ENCODE results near the gene RRP12.
"Not testable (repeated sequence)": the region's sequence is repeated elsewhere in the genome, so short reads cannot be mapped to it uniquely, and the experiment has no call there.

RRP12 gene

DNA sequence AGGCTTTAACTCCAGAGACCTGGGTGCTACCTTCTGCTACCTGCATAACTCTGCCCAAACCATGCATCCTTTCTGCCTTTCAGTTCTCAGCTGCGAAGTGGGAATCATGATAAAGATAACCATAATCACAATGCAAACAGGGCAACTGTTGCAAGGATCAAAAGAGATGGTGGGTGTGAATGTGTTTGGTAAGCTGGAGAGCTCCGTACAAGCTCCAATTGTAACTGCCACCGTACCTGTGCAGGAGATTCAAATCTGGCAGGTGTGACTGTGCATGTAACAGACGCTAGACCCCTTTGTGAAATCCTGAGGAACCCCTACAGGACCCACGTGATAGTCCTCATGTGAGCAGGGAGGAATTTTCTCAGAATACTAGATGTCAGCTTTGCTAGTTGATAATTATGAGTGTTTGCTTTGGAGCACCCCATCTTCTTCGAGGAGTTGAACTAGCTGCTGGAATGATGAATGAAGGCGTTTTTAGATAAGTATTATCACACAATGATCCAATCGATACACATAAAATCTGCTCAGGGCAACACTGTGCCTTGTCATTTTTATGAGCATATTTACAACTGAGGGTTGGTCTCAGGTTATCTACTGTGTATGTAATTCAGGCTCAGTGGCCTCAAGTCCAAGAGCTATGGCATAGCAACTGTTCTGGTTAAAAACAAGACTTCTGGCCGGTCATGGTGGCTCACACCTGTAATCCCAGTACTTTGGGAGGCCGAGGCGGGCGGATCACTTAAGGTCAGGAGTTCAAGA lies 51.2 kb downstream of the RRP12 start:
- no peak for DNase-seq
- TF ChIP-seq POLR2A (IDR thresholded peaks at IDR 0.05; ENCODE audit: low read length) = no peak
- no peak for TF ChIP-seq GATA1 (IDR thresholded peaks at IDR 0.05; ENCODE audit: low read depth, low read length)

DNA sequence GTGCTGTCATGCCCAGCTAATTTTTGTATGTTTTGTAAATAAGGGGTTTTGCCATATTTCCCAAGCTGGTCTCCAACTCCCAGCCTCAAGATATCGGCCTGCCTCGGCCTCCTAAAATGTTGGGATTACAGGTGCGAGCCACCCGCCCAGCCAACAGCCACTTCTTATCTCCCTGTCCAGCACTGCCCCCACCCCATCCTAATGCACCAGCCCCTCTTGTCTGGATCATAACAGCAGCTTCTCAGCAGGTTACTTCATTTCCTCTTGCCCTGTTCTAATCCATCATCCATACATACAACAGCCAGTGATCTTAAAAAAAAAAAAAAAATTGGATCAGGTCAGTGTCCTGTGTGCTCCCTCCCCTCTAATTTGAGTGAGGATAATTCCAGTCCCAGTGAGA lies 53.8 kb downstream of the RRP12 start:
- peak in 1 of 2 experiments; percentile 30 for DNase-seq
- TF ChIP-seq GATA1 (IDR thresholded peaks at IDR 0.05; ENCODE audit: low read depth, low read length) = no peak
- no peak for TF ChIP-seq POLR2A (IDR thresholded peaks at IDR 0.05; ENCODE audit: low read length)

DNA sequence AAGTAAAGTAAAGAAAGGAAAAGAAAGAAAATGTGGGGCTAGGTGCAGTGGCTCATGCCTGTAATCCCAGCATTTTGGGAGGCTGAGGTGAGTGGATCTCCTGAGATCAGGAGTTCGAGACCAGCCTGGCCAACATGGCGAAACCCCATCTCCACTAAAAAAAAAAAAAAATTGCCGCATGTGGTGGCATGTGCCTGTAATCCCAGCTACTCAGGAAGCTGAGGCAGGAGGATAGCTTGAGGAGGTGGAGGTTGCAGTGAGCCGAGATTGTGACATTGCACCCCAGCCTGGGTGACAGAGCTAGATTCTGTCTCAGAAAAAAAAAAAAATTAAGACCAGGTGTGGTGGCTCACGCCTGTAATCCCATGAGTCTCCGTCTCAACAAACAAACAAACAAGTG lies 57.5 kb downstream of the RRP12 start:
- DNase-seq = not testable (repeated sequence)

DNA sequence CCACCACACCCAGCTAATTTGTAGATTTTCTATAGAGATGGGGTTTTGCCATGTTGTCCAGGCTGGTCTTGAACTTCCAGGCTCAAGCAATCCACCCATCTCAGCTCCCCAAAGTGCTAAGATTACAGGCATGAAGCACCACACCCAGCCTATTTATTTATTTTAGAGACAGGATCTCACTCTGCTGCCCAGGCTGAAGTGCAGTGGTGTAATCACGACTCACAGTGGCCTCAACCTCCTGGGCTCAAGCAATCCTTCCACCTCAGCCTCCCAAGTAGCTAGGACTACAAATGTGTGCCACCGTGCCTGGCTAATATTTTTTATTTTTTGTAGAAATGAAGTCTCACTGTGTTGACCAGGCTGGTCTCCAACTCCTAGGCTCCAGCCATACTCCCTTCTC lies 59.7 kb downstream of the RRP12 start:
- TF ChIP-seq GATA1 (IDR thresholded peaks at IDR 0.05; ENCODE audit: low read depth, low read length) (no peak), POLR2A (IDR thresholded peaks at IDR 0.05; ENCODE audit: low read length) (no peak)
- no peak for DNase-seq

DNA sequence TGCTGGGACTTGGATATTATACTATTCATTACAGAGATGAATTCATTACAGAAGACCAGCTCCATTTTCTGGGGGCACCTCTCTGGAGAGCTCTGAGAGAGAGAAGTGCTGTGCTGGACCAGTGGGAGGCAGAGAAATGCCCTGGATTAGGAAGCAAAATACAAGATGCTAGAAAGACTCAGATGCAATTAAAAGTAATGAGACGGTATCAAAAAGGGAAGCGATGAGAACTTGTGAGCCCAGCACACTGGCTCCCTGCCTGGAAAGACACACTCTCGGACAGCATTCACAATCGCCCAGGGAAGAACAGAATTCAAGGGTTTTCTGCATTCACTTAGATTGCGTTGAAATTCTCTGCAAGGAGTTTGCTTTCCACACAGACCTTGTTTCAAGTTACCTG lies 63.1 kb downstream of the RRP12 start:
- DNase-seq = no peak
- no peak for TF ChIP-seq GATA1 (IDR thresholded peaks at IDR 0.05; ENCODE audit: low read depth, low read length)
- TF ChIP-seq POLR2A (IDR thresholded peaks at IDR 0.05; ENCODE audit: low read length) = no peak

DNA sequence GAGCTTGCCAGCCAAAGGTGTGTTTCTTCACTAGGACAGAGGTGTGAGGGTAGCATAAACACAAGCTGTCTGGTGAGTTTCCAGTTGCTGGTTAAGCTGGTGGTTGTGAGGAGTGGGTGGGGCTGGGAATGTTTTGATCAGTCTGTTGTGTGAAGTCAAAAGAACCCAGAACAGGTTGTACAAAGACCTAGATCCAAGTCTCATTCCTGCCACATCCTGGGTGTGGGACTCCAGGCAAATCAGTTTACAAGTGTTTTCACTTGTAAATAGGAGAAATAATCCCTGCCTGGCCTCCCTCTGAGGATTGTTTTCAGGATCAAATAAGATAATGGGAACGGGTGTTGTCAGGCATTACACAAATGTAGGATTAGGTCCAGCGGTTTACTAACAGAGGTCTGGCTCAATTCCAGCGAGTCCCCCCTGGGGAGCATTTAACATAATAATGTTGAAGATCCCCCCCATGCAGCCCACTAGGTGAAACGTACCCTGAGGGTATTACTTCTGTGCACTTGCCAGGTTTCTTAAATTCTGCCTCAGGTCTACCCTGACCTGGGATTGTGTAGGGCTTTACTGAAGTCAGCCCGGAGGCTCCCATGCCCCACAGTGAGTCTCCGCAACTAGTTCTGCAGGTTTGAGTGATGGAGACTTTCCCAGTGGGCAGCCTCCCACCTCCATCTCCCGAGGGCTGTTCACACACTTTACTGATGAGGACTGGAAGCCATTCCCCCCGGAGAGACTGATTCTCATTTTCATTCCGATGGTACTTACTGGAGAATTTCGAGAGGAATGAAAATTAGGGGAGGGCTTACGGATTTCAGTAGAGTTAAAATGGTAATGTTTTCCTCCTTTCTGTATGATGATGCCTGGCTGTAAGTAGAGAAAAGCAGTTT lies 64.0 kb downstream of the RRP12 start:
- DNase-seq = no peak
- TF ChIP-seq POLR2A (IDR thresholded peaks at IDR 0.05; ENCODE audit: low read length) = no peak
- TF ChIP-seq GATA1 (IDR thresholded peaks at IDR 0.05; ENCODE audit: low read depth, low read length) = no peak

DNA sequence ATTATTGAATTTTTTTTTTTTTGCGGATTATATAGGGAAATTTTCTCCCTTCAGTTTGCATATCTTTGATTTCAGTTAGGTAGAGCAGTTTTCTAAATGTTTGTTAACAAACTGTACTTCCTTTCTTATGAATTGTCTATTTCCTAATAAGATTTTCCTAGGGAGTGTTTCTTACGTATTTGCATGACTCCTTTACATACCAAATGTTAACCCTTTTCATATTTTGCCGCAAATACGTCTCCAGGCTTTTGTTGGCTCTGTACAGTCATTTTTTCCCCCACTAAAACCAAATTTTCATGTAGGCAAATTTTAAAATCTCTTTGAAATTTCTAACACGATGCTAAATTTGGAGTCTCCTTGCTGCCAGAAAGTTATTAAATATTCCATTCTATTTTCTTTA lies 64.7 kb downstream of the RRP12 start:
- TF ChIP-seq POLR2A (IDR thresholded peaks at IDR 0.05; ENCODE audit: low read length) = no peak
- TF ChIP-seq GATA1 (IDR thresholded peaks at IDR 0.05; ENCODE audit: low read depth, low read length) = no peak
- DNase-seq = no peak

DNA sequence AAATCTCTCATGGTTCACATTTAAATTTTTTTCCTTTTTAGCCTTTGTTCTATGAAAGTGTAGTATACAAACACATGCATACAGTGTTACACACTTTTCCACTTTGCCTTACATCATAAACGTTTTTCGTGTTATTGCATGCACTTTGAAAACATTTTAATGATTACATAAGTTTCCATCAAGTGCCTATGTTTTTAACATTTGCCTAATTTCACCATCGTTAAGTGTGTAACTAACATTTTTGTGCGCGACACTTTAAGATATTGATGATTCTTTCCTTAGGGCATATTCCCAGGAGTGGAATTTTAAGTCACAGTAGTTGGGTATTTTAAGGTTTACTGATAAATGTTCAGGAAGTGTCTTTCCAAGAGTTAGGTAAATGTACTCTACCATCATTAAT lies 65.1 kb downstream of the RRP12 start:
- TF ChIP-seq POLR2A (IDR thresholded peaks at IDR 0.05; ENCODE audit: low read length) (no peak), GATA1 (IDR thresholded peaks at IDR 0.05; ENCODE audit: low read depth, low read length) (no peak)
- peak in 1 of 2 experiments; percentile 29 for DNase-seq

DNA sequence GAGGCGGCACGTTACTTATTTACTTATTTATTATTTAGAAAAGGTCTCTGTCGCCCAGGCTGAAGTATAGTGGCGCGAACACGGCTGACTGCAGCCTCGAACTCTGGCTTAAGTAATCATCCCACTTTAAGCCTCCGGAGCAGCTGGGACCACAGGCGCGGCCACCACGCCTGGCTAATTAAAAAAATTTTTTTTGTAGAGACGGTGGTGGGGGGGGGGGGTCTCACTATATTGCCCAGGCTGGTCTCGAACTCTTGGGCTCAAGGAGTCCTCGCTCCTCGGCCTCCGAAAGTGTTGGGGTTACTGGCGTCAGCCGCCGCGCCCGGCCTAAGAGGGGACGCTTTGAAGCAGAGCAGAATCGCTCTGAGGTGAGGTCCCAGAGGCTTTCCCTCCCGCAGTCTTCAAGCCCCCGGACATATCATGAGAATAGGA lies 65.9 kb downstream of the RRP12 start:
- DNase-seq = peak in 1 of 2 experiments; percentile 54
- no peak for TF ChIP-seq GATA1 (IDR thresholded peaks at IDR 0.05; ENCODE audit: low read depth, low read length)
- no peak for TF ChIP-seq POLR2A (IDR thresholded peaks at IDR 0.05; ENCODE audit: low read length)

DNA sequence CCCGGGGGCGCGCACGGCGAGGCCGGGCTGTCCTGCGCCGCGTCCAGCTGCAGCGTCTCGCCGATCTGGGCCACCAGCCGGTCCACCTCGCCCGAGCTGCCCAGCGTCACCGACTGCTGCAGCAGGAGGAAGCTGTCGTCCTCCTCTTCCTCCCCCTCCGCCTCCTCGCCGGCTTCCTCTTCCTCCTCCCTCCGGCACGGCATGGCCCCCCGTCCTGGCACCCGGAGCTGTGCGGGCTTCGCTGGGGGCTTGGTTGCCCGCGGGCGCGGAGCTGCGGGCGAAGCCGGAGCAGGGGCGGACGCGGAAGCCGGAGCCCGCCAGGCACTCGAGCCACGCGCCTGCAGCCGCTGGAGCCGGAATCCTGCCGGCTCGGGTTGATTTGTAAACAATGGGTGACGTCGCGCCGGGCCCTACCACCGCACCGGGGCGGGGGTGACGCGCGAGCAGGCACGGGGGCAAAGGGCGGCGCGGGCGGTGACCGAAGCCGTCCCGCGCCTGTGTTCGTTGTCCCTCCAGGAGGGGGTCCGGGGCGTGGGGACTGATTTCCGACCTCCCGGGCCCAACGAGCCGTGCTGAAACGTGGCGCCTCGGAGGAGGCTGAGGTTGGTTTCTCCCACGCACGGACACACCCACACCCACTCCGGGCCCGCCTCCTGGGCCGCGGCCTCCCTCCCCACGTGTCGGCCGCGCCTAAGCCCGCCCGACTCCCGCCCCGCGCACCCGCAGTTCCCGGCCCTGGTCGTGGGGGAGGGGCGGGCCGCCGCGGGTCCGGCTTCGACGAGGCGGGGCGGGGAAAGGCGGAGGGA lies 66.6 kb downstream of the RRP12 start, which contains the start of gene FRAT2:
FRAT2 (minus strand) TSS at position 360 of the 806 bp plus-strand sequence; CDS start at position 203, 157 bp downstream.
- peak; percentile 96 to 98 for DNase-seq

DNA sequence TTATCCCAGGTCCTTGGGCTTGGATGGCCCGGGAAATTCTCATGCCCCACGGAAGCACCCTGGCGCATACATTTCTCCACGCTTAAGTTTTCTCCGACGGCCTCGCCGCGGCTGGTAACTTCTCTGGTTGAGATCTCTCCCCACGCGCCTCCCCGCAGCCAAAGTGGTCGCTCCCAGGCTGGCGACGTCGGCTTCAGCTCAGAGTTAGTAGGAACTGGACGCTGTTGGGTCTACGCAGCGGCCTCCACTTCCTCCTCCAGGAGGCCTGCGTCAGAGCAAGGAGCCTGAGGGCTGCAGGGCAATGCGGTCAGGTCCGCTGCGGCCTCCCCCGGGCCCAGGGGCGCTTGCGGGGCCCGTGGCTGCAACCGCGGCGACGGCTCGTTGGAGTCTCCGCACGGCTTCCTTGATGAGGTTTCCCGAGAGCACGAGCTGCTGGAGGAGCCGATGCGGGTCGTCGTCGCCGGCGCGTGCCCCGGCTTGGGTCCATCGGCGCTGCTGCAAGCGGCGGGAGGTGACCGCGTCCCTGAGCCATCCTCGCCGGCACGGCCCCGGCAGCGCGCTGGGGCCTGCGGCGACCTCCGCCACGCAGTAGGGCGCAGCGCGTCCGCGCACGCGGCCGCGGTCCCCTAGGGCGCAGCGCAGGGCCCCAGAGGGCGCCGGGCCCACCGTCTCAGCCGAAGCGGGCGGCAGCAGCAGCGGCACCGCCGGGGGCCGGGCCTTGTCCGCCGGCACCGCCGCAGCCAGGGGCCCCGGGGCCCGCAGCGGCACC lies 67.4 kb downstream of the RRP12 start:
- TF ChIP-seq GATA1 (IDR thresholded peaks at IDR 0.05; ENCODE audit: low read depth, low read length) (no peak), POLR2A (IDR thresholded peaks at IDR 0.05; ENCODE audit: low read length) (no peak)
- DNase-seq = peak; percentile 77 to 81

More for the DNA sequence above, 66.6 kb downstream of the RRP12 start, which contains the start of gene FRAT2:
- TF ChIP-seq POLR2A (IDR thresholded peaks at IDR 0.05; ENCODE audit: low read length) (peak; percentile 76), GATA1 (IDR thresholded peaks at IDR 0.05; ENCODE audit: low read depth, low read length) (no peak)

DNA sequence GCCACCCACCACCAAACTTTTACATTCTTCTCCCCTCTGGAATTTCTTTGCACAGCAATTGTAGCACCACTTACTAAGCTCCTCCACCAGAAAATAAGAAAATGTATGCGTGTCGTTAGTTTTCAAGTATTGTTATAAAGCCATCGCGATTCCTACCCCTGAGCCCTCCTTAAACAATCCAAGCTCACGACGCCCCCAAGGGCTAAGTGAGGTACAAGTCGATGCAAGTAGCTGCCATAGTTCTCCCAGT lies 67.9 kb downstream of the RRP12 start:
- peak; percentile 77 to 81 for DNase-seq
- TF ChIP-seq POLR2A (IDR thresholded peaks at IDR 0.05; ENCODE audit: low read length) = peak; percentile 2
- no peak for TF ChIP-seq GATA1 (IDR thresholded peaks at IDR 0.05; ENCODE audit: low read depth, low read length)
